Iris pigment epithelial cell (primary cell): ENCODE results near the gene CDC20B.
"Not testable (repeated sequence)": the region's sequence is repeated elsewhere in the genome, so short reads cannot be mapped to it uniquely, and the experiment has no call there.

ENCODE experiments used
- DNase-seq: peaks from one replicate; pipeline ENCODE4 v3.0.0-alpha.2; 2011; ENCODE audit warnings: low read depth

The CDC20B gene

GRCh38 chr5:55160493-55161209 lies 12.3 kb downstream of the CDC20B start:
- DNase-seq = peak; percentile 98

GRCh38 chr5:55159763-55160492 lies 13.0 kb downstream of the CDC20B start, which contains the start of gene GPX8:
Gene GPX8, plus strand, starts transcription at chr5:55160171. Its CDS starts 22 bp downstream, at chr5:55160193.
- peak; percentile 90 for DNase-seq

GRCh38 chr5:55154873-55155272 lies 18.1 kb downstream of the CDC20B start:
- DNase-seq = peak; percentile 83

DNA sequence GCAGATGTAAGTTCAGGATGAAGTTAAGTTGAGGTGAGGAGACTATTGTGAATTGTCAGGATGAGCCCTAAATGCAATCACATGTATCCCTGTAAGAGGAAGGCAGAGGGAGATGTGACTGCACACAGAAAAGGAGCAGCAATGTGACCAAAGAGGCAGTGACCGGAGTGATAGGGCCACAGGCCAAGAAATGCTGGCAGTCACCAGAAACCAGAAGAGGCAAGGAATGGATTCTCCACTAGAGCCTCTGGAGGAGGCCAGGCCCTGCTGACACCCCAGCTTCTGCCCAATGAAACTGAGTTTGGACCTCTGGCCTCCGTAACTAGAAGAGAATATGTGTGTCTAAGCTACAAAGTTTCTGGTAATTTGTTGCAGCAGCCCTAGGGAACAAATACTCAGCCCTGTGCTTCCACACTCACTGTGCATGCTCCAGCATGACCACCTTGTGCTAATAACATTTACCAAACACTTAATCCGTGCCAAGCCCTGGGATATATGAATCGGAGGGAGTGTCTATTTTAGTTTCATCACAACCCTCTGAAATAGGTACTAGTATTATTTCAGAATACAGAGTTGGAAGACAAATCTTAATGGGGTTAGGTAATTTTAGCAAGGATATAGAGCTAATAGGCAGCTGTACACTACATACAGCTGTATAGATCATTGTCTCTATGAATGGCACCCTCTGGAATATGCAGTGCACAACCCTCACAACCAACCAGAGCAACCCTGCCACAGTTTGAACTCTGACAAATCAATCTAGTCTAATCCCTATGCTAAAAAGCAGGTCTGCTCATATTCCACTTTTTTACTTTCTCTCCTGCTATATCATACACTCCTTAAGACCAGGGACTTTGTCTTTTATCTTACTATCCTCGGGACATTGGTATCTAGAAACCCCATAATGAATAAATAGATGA lies 20.8 kb downstream of the CDC20B start:
- peak; percentile 93 for DNase-seq

GRCh38 chr5:55149308-55149795 lies 23.6 kb downstream of the CDC20B start:
- no peak for DNase-seq

GRCh38 chr5:55146543-55147151 lies 26.3 kb downstream of the CDC20B start:
- DNase-seq = peak; percentile 78

DNA sequence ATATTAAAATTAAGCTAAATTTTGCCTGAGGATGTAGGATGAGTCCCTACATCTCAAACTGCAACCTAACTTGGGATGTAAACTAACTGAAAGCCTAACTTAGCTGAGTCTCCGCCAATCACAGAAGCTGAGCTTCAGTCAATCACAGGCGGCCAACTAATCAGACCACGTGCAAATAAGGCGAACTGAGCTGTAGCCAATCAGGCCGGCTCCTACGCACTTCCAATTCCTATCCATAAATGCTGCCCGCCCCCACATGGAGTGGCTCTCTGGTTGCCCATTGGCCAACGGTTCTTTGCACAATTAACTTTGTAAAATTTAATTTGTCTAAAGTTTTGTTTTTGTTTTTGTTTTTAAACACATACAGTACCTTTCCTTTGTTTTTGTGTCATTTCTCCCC lies 26.9 kb downstream of the CDC20B start:
- no peak for DNase-seq

GRCh38 chr5:55143624-55144023 lies 29.4 kb downstream of the CDC20B start:
- no peak for DNase-seq

DNA sequence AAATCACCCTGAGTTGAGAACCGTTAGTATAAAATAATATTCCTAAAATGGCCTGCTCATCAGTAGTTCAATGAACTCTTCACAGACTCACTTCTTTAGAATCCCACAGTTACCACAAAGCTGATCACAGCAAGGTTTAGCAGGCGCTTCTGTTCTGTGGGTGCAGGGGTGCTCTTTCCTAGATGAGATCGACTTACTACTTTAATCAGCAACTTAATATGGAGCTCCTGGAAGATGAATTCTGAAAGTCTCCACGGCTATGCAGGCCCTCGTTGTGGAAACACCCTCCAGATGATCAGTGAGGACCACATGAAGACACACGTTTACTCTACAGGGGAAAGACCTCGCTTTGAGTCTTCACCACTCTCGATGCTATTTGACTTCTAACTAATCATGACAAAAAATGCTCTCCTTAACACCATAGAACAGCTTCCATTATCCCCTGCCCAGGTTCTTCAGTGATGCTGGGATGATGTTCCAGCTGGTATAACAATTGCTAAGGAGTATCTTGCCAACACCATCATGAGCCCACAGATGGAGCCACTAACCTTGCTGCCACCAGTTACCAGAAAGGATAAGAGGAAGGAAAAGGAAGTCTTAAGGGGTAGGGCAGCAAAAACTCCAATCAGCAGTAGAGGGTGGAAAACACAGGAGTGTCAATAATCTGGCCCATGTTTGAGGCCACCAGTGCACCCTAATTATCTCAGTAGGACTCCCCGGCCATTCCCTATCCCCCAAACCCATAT lies 30.9 kb downstream of the CDC20B start:
- DNase-seq = no peak

GRCh38 chr5:55140908-55141665 lies 31.9 kb downstream of the CDC20B start:
- no peak for DNase-seq

- no peak for DNase-seq
Measured at GRCh38 chr5:55136521-55136920, 36.5 kb downstream of the CDC20B start.

DNA sequence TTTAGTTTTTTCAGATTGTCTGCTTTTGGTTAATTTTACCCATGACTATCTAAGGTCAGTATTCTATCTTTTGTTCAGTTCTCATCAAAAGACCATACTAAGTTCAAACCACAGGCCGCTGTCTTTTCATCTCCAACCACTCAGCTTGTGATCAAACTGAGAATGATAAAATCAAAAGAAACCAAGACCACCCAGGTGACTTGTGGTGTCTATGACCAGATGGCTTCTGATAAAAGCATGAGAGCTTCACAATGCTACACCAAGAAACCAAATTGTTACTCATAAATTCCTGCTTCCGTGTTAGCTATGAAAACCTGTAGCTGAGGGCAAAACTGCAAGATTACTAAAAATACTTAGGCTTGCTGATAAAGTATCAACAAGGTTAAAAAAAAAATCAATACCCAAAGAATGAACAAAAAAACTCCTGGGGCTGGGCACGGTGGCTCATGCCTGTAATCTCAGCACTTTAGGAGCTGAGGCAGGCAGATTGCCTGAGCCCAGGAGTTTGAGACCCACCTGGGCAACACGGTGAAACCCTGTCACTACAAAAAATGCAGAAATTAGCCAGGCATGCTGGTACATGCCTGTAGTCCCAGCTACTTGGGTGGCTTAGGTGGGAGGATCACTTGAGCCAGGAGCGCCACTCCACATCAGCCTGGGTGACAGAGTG lies 38.8 kb downstream of the CDC20B start:
- no peak for DNase-seq

- no peak for DNase-seq
Measured at GRCh38 chr5:55123365-55123764, 49.6 kb downstream of the CDC20B start.

- DNase-seq = no peak
Measured at GRCh38 chr5:55114061-55114460, 58.9 kb downstream of the CDC20B start.

DNA sequence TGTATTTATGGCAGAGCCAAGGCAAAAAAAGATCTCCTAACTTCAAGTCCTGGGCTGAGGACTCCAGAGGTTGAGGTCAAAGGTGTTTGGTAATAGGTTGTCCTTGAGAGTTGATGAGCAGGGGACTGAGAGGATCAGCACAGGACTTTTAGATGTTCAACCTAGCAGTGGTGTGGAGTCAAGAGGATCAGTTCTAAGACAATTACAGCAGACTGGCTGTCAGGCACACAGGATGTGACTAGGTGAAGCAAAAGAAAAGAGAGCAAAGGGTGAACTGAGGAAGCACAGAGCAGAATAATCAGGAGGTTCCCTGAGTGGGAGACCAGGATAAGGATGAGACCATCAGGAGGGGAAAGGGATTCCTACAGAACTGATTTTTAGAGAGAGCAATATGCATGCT lies 59.6 kb downstream of the CDC20B start:
- no peak for DNase-seq

DNA sequence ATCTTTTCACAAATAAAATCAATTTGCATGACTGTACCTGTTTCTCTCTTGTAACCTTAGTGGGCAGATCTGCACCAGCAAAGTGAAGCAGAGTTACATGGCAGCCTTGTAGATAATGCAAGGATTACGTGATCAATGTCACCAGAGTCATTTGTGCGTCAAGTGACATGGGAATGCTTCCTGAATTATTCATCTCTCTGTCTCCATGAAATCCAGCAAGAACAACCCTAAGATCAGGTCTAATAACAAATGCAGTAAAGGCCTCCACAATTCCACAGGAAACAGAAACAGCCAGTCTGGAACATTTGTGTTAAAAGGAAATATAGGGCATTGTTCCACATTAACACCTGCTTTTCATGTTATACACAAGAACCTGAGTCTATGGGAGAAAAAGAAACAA lies 62.8 kb downstream of the CDC20B start:
- DNase-seq = no peak

- peak; percentile 86 for DNase-seq
Measured at GRCh38 chr5:55108661-55109060, 64.3 kb downstream of the CDC20B start.

DNA sequence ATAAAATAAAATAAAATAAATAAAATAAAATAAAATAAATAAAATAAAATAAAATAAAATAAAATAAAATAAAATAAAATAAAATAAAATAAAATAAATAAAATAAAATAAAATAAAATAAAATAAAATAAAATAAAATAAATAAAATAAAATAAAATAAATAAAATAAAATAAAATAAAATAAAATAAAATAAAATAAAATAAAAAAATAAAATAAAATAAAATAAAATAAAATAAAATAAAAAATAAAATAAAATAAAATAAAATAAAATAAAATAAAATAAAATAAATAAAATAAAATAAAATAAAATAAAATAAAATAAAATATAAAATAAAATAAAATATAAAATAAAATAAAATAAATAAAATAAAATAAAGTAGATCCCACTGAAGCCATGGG lies 67.0 kb downstream of the CDC20B start:
- not testable (repeated sequence) for DNase-seq

DNA sequence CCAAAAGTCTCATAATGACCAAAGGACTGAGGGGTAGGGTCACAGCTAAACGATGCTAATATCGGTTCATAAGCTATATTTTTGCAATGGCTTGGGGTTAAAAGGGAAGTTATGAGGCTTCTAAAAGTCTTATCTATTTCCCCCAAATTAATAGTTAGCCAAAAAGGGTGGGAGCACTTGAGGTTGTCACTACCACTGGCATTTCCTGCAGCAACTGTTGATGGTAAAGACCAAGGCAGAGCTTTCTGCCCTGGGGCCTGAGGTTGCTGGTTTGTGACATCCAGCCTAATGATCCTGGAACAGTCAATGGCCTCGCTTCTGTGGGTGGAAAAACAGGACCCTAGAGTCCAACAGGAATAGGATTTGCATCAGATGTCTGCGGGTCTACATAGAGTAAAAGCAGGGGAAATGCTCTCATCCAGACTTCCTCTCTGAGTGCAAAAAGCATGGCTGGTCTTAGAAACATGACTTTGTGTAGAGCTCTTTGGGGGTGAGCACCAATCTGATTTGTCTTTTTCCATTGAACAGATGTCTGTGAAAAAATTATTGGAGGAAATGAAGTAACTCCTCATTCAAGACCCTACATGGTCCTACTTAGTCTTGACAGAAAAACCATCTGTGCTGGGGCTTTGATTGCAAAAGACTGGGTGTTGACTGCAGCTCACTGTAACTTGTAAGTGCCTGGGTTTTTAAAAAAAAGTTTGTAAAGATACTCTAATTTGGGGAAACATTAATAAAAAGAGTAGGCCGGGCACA lies 67.9 kb downstream of the CDC20B start:
- DNase-seq = no peak
